Posterior vena cava (tissue), 2 donors: ENCODE data around the gene RNLS. TPM values are rescaled to one million over a fixed set of nuclear protein-coding genes. Genes with fewer than 3 reads are reported as not detected.

Experiments used
- DNase-seq: peaks from one replicate; pipeline ENCODE4 v3.0.0-alpha.2; 2020; ENCODE audit warnings: low spot score
- intact Hi-C, 2 donors: fragments of 100-400 bp; cut with DNase I; formaldehyde crosslinking; loops; one replicate each; pipeline versions ENCODE4 v1.14.1 to v1.14.2; 2022 to 2023
- long read RNA-seq, 2 donors: library from polyadenylated mRNA; unstranded; transcript quantifications; one replicate each; pipeline ENCODE4 v2.0.0, GENCODE V29; 2020 to 2021
- total RNA-seq, 2 donors: library from RNA; stranded (reverse); fragmentation: NEBNext Ultra II Directional; extraction: Animal tissue kit (Norgen Biotek cat#: 25700); gene quantifications; one replicate each; pipeline ENCODE4 v1.2.1, GENCODE V29; 2021
- donor health status: DM: yes; HTN: yes; CAD: no.
- donor health status: DM: yes; HTN: yes; CAD: no.

RNLS gene
- 10 to 100 TPM in 1 of 2 donors, 1 to 10 TPM in 1; 6.3 to 11.2 TPM for total RNA-seq
- long read RNA-seq, donor 1, partial matches to known transcripts = 0 of 2 reads
- long read RNA-seq, donor 1, other reads (novel, unspliced or antisense) = 2 of 2 reads
- long read RNA-seq, donor 2, partial matches to known transcripts = 0 of 2 reads
- long read RNA-seq, donor 2, other reads (novel, unspliced or antisense) = 0 of 2 reads

DNA sequence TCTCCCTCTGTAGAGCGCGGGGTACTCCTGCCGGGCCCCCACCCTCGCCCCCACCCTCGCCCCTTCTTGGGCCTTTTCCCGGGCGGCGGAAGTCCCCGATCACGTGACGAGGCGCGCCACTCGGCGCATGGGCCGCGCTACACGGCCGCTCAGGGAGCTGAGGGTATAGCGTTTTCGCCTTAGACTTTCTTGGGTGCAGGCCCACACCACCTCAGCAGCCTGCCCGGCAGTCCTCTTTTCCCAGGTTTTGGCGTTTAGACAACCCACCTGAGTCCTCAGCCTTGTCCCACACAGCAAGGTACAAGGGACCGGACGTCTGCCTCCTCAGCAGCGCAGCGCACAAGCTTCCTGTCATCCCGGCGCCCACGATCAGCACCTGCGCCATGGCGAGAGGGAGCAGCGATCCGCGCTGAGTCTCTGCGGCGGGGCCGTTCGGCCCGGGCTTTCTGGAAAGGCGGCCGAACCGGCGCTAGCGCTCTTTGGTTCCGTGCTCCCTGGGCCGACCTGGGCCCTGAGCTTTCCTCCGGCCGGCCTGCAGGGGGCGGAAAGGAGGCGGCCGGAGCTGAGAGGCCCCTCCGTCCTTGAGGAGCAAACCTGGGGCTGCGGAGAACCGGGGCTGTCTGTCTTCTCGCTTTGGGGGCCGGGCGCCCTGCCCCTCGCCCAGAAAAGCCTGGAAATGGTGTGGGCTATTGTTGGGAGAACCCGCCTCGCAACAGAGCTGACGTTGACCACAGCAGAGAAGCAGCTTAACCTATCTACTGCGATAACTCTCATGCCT lies at the start of gene RNLS:
RNLS (minus strand) TSS at position 513 of the 778 bp plus-strand sequence.
- DNase-seq = peak; percentile 92
- intact Hi-C loops = no loop called here

DNA sequence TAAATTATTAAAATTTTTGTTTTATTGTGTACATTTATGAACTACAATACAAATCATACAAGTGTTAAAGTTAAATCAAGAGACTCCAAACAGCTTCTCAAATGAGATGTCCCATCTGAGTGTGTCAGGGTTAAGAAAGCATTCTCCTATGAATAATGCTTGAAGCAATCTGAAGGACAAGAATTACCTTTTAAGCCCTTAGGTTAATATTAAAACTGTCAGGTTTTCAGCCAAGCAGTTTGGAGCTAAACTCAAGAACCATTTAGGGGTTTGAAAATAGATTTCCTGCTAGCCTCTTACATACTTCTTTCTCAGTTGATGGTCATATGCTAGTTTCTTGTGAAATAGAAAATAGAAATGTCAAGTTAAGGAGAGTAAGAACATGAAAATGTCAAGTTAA lies 41.7 kb upstream of the RNLS start:
- intact Hi-C loops = no loop called here
- DNase-seq = no peak

- DNase-seq = no peak
- intact Hi-C loops = no loop called here
These were observed 40.7 kb upstream of the RNLS start for GRCh38 chr10:88623835-88624234.

DNA sequence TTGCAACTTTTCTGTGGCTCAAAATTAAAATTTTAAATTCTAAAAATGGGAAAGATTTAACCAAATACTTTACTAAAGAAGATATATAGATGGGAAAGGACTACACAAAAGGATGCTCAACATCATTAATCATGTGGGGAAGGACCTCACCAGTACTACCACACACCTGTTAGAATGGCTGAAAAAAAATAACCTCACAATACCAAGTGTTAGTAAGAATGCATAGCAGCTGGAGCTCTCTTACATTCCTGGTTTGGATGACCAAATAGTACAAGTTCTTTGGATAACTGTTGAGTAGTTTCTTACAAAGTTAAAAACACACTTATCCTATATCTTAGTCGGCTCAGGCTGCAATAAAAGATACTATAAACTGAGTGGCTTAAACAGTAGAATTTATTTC lies 37.3 kb upstream of the RNLS start:
- intact Hi-C loops = no loop called here
- no peak for DNase-seq

DNA sequence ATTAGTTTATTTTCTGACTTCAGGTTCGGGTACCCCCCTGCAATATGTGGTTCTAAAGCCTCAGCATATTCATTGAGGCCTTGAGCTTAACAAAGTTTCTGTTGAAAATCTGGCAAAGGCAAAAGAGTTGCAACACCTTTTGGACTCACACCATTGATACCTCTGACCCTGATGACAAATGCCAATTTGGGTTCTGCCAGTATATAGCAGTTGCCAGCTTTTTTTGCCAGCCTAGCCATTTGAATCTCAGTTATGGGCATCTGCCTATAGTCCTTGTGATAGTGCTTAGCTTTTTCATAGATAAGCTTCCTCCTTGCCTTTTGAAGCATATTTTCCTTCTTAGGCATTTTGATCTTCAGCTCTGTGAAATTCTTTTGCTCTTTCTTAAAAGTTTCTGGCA lies 35.4 kb upstream of the RNLS start:
- intact Hi-C loops = no loop called here
- DNase-seq = no peak

- intact Hi-C loops = no loop called here
- DNase-seq = no peak
These were observed 34.7 kb upstream of the RNLS start for GRCh38 chr10:88617772-88618300.

DNA sequence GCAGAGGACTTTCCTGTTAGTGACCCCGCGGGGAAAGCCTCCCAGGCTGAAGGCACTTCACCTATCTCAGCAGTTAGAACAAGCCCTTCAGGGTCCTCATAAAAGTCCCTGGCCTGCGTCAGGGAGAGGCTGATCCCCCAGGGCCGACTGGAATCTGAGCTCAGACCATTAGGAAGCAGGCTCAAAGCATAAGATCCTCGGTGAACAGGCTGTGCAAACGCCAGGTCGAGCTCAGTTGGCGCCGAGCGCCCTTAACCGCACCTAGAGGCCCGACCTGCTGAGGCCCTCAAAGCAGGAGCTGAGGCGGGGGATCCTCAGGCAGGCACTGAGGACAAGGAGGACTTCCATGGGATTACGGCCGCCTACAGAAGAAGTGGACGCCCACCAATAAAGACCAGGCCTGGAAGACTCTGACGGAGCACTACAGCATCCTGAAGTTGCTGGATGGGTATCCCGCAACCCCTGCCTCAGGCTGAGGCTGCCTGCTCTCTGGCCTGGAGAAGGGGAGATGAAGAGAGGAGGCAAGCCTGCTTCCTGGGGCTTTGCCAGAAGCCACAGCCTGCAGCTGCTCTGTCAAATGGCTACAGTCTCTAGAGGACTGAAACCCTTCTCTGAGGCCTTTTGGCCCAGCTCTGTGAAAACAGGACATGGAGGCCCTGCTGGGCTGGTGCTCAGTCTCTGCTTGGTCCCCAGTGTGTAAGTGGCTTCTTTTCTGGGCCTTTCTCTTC lies 33.3 kb upstream of the RNLS start:
- DNase-seq = peak; percentile 81
- intact Hi-C loops = no loop called here

- DNase-seq = no peak
- intact Hi-C loops = loop anchor here in 1 of 2 donors (5.0 kb wide), 1 partner anchor 976 kb away; no protein-coding TSS in a partner anchor
These were observed 25.7 kb upstream of the RNLS start for GRCh38 chr10:88608780-88609179.

GRCh38 chr10:88608052-88608732 lies 25.1 kb upstream of the RNLS start:
- DNase-seq = no peak
- intact Hi-C loops = loop anchor here in 1 of 2 donors (5.0 kb wide), 1 partner anchor 976 kb away; no protein-coding TSS in a partner anchor

DNA sequence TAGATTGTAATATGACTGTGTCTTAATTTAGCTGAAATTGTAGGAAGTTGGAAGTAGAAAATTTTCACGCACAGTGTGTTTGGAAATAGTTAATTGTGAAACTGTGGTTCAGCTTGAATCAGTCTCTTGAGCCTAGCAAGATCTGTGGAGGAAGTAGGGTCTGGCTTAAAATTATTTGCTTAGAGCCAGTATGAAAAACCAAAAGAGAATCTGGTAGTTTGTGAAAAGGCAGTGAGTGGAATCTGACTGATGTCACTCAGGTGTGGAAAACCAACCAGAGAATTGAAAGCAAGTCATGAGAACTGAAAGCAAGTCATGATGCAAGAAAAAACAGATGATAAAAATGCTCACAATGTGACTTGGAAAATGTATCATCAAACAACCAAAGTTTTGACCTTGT lies 14.9 kb upstream of the RNLS start:
- intact Hi-C loops = no loop called here
- no peak for DNase-seq

DNA sequence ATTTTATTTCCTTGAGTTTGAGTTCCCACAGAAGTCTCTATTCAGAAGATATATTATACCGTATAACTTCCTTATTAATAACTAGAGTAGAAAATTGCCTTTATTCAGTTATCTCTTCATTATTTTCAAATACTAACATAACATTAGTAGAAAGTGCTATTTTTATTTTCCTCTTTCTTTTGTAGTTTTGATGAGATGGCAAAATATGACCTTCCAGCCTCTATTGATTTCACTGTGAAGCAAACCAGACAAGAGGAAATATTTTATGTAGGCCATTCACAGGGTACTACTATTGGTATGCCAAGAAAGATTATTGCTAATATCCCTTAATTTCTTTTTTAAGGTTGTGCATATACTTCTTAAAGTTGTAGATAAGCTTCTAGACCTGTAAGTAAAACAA lies 11.4 kb upstream of the RNLS start:
- DNase-seq = no peak
- intact Hi-C loops = no loop called here

- intact Hi-C loops = no loop called here
These were observed 9.8 kb upstream of the RNLS start for GRCh38 chr10:88592906-88593305.

DNA sequence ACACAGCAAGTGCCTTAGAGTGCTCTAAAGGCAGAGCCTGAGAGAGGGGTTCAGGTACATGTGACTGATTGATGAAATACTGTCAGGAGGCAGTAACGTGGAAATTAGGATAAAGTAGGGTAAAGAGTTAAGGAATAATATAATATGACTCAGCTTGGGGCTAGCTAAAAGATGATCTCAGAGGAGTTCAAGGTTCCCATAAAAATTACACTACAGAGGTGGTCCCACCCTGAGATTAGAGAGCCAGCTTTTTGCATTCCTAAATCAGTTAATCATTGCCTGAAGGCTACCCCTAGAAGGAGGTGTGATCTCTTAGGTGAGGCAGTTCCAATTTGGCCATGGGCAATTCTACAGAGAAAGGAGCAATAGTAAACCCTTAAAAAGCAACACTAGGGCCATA lies 9.3 kb upstream of the RNLS start:
- DNase-seq = no peak
- intact Hi-C loops = no loop called here

More at GRCh38 chr10:88592906-88593305, 9.8 kb upstream of the RNLS start:
- no peak for DNase-seq

DNA sequence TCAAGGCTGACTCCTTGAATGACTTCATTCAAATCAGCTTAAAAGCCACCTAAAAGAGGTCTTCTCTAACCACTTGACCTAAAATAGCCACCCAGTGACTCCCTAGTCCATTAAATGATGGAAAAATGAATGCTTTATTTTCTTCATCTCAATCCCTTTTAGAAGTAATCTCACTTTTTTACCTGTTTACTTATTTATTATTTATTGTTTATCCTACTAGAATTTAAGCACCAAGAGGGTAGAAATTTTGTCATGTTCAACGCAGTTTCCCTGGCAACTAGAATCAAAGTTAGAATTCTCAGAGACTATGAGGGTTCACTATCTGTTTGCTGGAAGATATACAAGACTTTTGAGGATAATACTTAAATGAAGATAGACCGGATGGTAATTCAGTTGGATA lies 3.3 kb upstream of the RNLS start, which contains the start of gene LIPJ:
LIPJ (plus strand) TSS at position 301 of the 400 bp plus-strand sequence. CDS start 3,926 bp downstream, outside the sequence.
- DNase-seq = no peak
- intact Hi-C loops = no loop called here

- no peak for DNase-seq
- intact Hi-C loops = no loop called here
These were observed 453 bp upstream of the RNLS start for GRCh38 chr10:88583584-88583957.

DNA sequence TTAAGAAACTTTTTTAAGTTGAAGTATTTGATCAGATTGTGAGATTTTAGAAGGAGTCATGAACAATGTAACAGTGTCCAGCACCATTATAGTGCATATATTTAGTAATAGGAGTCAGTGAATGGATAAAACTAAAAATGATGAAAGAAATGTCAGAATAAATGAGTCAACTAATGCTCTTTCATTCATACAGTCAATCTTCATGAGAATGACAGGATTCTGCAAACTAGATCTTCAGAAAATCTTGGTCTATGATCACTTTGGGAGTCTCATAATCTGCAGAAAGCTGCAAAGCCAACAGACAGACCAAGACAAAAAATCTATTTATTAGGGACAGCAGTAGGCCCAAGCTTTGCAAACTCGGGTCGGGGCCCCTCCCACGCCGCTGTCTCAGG lies 710 bp downstream of the RNLS start:
- no peak for DNase-seq
- intact Hi-C loops = no loop called here

DNA sequence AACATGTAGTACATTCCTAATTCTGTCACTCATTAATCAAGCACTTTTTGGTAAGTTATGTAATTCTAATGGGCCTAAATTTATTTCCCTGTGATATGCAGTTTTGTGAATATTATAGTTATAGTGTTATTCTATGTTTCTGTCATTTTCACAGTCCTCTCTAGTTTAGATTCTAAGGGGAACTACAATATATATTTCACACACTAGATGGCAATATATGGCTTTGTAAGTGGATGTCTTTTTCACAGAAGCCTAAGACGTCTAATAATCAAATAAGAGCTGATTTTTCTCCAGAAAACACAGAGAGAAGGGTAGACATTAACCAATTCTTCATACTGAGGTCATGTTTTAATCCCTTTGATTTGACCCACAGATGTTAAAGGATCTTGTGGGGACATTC lies 18.0 kb downstream of the RNLS start:
- DNase-seq = no peak
- intact Hi-C loops = no loop called here

DNA sequence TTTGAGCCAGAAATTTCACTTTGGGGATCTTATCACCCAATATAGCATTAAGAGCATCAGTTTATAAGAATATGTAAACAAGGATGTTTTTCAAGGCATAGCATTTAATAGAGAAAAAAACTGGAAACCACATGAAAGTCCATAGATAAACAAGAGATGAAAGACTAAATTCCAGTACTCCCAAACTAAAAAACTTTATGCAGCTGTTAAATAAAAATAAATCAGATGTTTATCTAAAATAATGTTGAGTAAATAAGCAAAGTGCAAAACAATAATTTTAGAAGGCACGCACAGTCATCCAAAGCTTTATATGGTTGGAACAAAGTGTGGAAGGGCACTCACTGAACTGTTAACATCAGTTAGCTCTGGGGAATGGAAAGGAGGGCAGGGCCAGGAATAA lies 21.0 kb downstream of the RNLS start:
- intact Hi-C loops = no loop called here
- DNase-seq = no peak

GRCh38 chr10:88557658-88558057 lies 25.5 kb downstream of the RNLS start:
- intact Hi-C loops = loop anchor here in 1 of 2 donors (10.0 kb wide), 1 partner anchor 693 kb away; the partner anchor contains the start of genes KLLN and PTEN
- no peak for DNase-seq
